Activated naive CD4-positive, alpha-beta T cell treated with anti-CD3 and anti-CD28 coated beads for 36 hours (primary cell): Measurements from ENCODE around the gene NCOA7. TPM values are rescaled to one million over a fixed set of nuclear protein-coding genes. Genes with fewer than 3 reads are reported as not detected.

Experiments used
- total RNA-seq, 2 experiments: library from RNA; stranded (reverse); gene quantifications; one replicate each; pipeline ENCODE4 v1.2.3, GENCODE V29; 2021

The NCOA7 gene
- total RNA-seq, 2 experiments from 2014 or later: 39.2 to 43.1 TPM

Other genes with a start within 250 kb of the NCOA7 start
- gene HEY2, start 41.3 kb upstream of the NCOA7 start, total RNA-seq: not detected
- gene HINT3, start 165.8 kb downstream of the NCOA7 start, total RNA-seq: 10 to 100 TPM; 10.6 to 10.9 TPM
- 10 to 100 TPM; 40.6 to 41.9 TPM for gene TRMT11, start 195.6 kb downstream of the NCOA7 start, total RNA-seq